ENCODE data around the gene HMG20B. TPM values are rescaled to one million over a fixed set of nuclear protein-coding genes. Genes with fewer than 3 reads are reported as not detected.

The HMG20B gene
- total RNA-seq, 1 experiment from 2014 or later = 121 TPM

GRCh38 chr19:3535981-3536380 is 36.8 kb upstream of the HMG20B start:
- H3K4me3 Mint-ChIP-seq = no peak overlapping the region

GRCh38 chr19:3536429-3537100 is 36.2 kb upstream of the HMG20B start:
- peaks cover 29% of the 10 kb centered on the region for H3K36me3 Mint-ChIP-seq
- peaks cover 9% of the 10 kb centered on the region for H3K4me1 Mint-ChIP-seq
- POLR2A ChIA-PET = no interaction called here
- DNase-seq (ENCODE audit: low spot score) (no peak), ATAC-seq (no peak)
- CTCF ChIA-PET = interaction anchor here (0.6 to 3.9 kb wide), 4 partner anchors 9 to 731 kb away, joined by 3 to 12 read pairs (median 4); no protein-coding TSS in a partner anchor
- H3K4me3 Mint-ChIP-seq = no peak overlapping the region
- TF ChIP-seq JAZF1 (CRISPR knock-in tag; IDR thresholded peaks at IDR 0.05) (no peak), KAT7 (CRISPR knock-in tag; IDR thresholded peaks at IDR 0.05; ENCODE audit: borderline replicate concordance) (no peak), MYBL2 (CRISPR knock-in tag; IDR thresholded peaks at IDR 0.05) (no peak), NR2C2 (CRISPR knock-in tag; IDR thresholded peaks at IDR 0.05) (no peak), ARID4B (CRISPR knock-in tag; IDR thresholded peaks at IDR 0.05; ENCODE audit: borderline replicate concordance) (no peak), ZMAT4 (CRISPR knock-in tag; IDR thresholded peaks at IDR 0.05) (no peak)
- TF ChIP-seq, protein P1, sequence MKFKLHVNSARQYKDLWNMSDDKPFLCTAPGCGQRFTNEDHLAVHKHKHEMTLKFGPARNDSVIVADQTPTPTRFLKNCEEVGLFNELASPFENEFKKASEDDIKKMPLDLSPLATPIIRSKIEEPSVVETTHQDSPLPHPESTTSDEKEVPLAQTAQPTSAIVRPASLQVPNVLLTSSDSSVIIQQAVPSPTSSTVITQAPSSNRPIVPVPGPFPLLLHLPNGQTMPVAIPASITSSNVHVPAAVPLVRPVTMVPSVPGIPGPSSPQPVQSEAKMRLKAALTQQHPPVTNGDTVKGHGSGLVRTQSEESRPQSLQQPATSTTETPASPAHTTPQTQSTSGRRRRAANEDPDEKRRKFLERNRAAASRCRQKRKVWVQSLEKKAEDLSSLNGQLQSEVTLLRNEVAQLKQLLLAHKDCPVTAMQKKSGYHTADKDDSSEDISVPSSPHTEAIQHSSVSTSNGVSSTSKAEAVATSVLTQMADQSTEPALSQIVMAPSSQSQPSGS (CRISPR knock-in tag; IDR thresholded peaks at IDR 0.05; ENCODE audit: borderline replicate concordance, low read depth) = no peak
- TF ChIP-seq, protein P2, sequence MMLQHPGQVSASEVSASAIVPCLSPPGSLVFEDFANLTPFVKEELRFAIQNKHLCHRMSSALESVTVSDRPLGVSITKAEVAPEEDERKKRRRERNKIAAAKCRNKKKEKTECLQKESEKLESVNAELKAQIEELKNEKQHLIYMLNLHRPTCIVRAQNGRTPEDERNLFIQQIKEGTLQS (CRISPR knock-in tag; conservative IDR thresholded peaks at IDR 0.05) = no peak
- TF ChIP-seq, protein P3, sequence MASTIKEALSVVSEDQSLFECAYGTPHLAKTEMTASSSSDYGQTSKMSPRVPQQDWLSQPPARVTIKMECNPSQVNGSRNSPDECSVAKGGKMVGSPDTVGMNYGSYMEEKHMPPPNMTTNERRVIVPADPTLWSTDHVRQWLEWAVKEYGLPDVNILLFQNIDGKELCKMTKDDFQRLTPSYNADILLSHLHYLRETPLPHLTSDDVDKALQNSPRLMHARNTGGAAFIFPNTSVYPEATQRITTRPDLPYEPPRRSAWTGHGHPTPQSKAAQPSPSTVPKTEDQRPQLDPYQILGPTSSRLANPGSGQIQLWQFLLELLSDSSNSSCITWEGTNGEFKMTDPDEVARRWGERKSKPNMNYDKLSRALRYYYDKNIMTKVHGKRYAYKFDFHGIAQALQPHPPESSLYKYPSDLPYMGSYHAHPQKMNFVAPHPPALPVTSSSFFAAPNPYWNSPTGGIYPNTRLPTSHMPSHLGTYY (CRISPR knock-in tag; IDR thresholded peaks at IDR 0.05) = no peak
- peaks cover 4% of the 10 kb centered on the region for H3K9me3 Mint-ChIP-seq
- H3K27ac Mint-ChIP-seq = no peak overlapping the region
- no peaks in the 10 kb centered on the region for H3K27me3 Mint-ChIP-seq (ENCODE audit: low read depth)

More at GRCh38 chr19:3535981-3536380, 36.8 kb upstream of the HMG20B start:
- peaks cover 9% of the 10 kb centered on the region for H3K4me1 Mint-ChIP-seq
- no peak overlapping the region for H3K27ac Mint-ChIP-seq
- CTCF ChIA-PET = interaction anchor here (3.9 kb wide), 1 partner anchor 9 kb away, joined by 12 read pairs; no protein-coding TSS in a partner anchor
- H3K9me3 Mint-ChIP-seq = peaks cover 4% of the 10 kb centered on the region
- POLR2A ChIA-PET = no interaction called here
- H3K36me3 Mint-ChIP-seq = peaks cover 35% of the 10 kb centered on the region
- no peaks in the 10 kb centered on the region for H3K27me3 Mint-ChIP-seq (ENCODE audit: low read depth)
- no peak for TF ChIP-seq IRF1 (CRISPR knock-in tag; IDR thresholded peaks at IDR 0.05)
- ATAC-seq (no peak), DNase-seq (ENCODE audit: low spot score) (no peak)

DNA sequence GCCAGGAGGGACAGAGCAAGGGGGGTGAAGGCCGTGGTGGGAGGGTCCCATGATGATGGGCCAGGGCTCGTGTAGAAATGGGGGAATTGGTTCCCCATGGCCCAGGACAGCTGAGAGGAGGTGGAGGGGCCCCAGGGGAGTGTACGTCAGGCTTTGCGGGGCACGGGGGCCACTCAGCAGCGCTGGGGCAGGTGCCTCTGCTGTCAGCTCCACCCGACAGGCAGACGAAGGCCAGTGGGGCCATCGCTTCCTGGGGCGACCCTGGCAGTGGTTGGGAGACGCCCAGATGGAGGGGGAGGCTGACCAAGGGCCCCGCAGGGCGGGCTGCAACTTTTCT is 35.7 kb upstream of the HMG20B start:
- no peak for DNase-seq (ENCODE audit: low spot score)
- Mint-ChIP-seq H3K27me3 (ENCODE audit: low read depth) (no peaks in the 10 kb centered on the region), H3K36me3 (peaks cover 29% of the 10 kb centered on the region), H3K4me1 (peaks cover 9% of the 10 kb centered on the region), H3K9me3 (peaks cover 4% of the 10 kb centered on the region), H3K4me3 (no peak overlapping the region), H3K27ac (no peak overlapping the region; the same call in 1 of the 2 replicates)
- ATAC-seq = no peak
- CTCF ChIA-PET = interaction anchor here (0.6 to 3.9 kb wide), 5 partner anchors 8 to 730 kb away, joined by 3 to 22 read pairs (median 5); no protein-coding TSS in a partner anchor
- POLR2A ChIA-PET = no interaction called here
- no peak for TF ChIP-seq GABPB1 (CRISPR knock-in tag; IDR thresholded peaks at IDR 0.05)
- TF ChIP-seq, protein P4, sequence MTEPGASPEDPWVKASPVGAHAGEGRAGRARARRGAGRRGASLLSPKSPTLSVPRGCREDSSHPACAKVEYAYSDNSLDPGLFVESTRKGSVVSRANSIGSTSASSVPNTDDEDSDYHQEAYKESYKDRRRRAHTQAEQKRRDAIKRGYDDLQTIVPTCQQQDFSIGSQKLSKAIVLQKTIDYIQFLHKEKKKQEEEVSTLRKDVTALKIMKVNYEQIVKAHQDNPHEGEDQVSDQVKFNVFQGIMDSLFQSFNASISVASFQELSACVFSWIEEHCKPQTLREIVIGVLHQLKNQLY (CRISPR knock-in tag; IDR thresholded peaks at IDR 0.05) = no peak
- no peak for TF ChIP-seq ZNF671 (CRISPR knock-in tag; IDR thresholded peaks at IDR 0.05)
- TF ChIP-seq FOXP4 (CRISPR knock-in tag; IDR thresholded peaks at IDR 0.05) = no peak

Data from WTC11 (cell line).